COLO668 (cell line): ENCODE results near the gene CCDC124.
"Not testable (repeated sequence)": the region's sequence is repeated elsewhere in the genome, so short reads cannot be mapped to it uniquely, and the experiment has no call there.

Source experiments
- DNase-seq: peaks from one replicate; lab custom pipeline; 2025; ENCODE audit not compliant: unreplicated experiment; lab: John Stamatoyannopoulos, UW

Gene CCDC124, protein sequence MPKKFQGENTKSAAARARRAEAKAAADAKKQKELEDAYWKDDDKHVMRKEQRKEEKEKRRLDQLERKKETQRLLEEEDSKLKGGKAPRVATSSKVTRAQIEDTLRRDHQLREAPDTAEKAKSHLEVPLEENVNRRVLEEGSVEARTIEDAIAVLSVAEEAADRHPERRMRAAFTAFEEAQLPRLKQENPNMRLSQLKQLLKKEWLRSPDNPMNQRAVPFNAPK

DNA sequence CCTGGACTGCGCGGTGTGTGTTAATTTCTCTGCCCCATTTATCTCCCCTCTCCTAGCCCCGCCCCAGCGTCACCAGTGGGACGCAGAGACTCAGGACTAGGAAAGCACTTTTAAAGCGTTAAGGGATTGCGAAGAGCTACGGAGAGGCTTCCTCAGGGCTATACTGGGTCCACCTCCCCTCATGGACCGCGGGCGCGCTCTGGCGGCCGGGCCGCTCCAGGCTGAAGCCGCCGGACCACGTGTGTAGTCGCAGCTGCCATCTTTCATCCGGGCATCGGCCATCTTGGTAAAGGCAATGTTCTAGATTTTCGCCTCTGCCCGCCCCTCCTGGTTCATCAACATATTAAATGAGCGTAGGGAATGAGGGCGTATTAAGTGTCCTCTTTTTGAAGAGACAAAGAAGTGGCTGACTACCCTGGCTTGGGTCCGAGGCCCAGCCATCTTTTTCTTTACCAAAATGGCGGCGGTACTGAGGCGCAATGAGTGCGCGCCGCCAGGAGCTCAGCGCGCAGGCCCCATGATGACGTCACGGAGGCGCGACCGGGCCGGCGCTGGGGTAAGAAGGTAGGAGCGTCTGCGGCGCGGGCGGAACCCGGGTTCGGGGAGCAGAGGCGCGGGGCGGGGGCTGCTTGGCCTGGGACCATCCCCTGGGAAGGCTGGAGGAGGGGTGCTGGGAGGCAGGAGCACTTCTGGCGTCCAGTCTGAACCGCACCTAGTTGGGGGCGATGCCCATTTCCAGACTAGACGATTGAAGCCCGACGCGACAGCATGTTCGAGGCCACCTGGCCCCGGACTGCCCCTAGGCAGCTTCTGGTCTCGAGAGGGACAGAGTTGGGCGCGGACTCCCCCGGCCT is at the start of gene CCDC124:
Gene CCDC124 (plus strand): TSS at position 531 of the 854 bp plus-strand sequence. CDS start 3,406 bp downstream, outside the sequence.
- peak; percentile 93 for DNase-seq

DNA sequence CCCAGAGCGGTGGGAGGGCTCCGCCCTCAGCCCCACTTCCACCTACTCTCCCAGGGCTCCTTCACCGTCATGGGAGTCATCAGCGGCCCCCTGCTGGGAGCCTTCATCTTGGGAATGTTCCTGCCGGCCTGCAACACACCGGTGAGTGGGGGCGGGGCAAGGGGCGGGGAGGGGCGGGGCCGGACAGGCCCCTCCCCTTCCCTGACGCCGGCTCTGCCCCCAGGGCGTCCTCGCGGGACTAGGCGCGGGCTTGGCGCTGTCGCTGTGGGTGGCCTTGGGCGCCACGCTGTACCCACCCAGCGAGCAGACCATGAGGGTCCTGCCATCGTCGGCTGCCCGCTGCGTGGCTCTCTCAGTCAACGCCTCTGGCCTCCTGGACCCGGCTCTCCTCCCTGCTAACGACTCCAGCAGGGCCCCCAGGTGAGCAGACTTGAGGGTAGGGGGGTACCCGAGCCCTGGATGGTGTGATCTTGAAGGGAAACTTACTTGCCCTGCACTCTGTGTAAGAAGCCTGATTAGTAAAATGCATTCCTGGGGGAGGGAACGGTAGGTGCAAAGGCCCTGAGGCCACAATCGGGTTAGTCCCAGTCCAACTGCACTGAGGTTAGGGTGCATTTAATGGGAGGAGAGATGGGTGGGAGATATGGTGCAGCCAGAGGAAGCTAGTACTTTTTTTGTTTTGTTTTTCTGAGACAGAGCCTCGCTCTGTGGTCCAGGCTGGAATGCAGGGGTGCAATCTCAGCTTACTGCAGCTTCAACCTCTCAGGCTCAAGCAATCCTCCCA is 49.0 kb upstream of the CCDC124 start:
- no peak for DNase-seq

DNA sequence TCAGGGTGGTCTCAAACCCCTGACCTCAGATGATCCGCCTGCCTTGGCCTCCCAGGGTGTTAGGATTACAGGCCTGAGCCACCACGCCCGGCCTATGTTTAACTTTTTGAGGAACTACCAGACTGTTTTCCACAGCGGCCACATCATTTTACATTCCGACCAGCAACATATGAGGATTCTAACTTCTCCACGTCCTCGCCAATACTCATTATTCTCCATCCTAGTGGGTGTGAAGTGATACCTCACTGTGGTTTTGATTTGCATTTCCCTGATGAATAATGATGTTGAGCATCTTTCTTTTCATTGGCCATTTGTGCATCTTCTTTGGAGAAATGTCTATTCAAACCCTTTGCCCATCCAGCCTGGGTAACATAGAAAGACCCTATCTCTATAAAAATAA is 46.3 kb upstream of the CCDC124 start:
- DNase-seq = no peak

- not testable (repeated sequence) for DNase-seq
Observed at GRCh38 chr19:17887221-17887620, 45.6 kb upstream of the CCDC124 start.

GRCh38 chr19:17888260-17888659 is 44.6 kb upstream of the CCDC124 start:
- DNase-seq = no peak

GRCh38 chr19:17889609-17890214 is 43.1 kb upstream of the CCDC124 start:
- no peak for DNase-seq

DNA sequence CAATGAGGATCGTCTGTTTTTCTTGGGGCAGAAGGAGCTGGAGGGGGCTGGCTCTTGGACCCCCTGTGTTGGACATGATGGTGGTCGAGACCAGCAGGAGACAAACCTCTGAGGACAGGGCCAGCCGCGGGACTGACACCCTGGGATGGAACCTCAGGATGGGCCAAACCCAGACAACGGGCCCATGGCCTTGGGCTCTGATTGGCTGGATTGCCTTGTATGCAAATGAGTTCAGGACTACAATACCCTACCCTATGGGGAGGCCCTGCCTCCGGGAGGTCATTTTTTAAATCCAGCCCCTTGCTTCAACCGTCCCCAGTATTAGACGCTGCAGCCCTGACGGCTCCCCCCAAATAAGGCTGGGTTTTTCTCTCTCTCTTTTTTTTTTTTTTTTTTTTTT is 39.0 kb upstream of the CCDC124 start:
- DNase-seq = no peak

DNA sequence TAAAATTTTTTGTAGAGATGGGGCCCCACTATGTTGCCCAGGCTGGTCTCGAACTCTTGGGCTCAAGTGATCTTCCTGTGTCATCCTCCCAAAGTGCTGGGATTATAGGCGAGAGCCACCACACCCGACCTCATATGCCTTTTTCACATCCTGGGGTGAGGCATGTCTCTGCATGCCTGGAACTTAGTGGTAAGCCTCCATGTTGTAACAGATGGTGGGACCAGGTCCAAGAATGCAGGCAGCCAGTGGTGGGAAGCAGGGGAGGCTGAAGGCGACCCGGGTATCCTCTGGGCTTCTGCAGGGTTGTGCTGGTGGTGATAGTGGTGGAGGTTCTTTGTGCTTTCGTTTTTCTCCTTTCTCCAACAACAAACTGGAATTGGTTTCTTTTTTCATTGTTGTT is 30.1 kb upstream of the CCDC124 start:
- DNase-seq = no peak

DNA sequence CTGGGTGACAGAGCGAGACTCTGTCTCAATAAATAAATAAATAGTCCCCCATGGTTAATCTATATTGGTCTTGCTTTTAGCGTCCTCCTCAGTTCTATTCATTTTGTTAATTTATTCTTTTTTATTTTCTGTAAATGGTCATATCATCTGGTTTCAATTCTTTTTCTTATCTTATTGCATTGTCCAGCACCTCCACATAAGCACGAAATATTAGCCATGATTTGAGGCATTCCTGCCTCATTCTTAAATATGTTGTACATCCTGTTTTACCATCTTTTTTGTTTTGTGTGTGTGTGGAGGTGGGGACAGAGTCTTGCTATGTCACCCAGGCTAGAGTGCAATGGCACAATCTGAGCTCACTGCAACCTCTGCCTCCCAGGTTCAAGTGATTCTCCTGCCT is 24.6 kb upstream of the CCDC124 start:
- no peak for DNase-seq

DNA sequence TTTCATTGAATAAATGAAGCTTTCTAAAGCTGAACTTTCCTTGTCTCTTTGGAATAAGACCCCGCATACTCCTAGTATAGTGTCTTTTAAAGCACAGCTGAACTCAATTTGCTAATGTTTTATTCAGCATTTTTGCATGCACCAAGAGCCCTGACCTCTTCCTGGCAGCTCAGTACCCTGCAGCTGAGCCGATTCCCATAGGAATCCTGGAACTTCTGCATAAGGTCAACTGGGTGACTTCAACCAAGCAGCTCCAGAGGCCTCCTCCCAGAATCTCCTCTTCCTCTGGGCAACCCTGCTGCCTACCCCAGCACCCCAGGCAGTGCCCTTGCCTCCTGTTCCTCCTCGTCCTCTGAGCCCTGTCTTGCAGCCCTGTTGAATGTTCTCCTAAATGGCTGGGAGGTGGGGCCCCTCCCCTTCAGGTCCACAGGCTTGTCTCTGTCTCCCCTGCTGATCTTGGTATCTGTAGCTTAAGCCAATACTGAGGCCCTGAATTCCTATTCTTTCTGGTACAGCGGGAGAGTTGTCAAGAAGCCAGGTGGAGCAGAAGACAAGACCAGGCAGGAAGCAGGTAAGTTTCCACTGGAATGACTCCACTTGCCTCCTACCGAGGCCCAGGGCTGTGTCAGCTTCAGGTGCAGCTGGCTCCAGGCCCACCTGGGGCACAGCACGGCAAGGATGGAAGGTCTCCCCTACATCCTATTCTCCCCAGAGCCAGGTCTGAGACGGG is 23.6 kb upstream of the CCDC124 start:
- DNase-seq = no peak

DNA sequence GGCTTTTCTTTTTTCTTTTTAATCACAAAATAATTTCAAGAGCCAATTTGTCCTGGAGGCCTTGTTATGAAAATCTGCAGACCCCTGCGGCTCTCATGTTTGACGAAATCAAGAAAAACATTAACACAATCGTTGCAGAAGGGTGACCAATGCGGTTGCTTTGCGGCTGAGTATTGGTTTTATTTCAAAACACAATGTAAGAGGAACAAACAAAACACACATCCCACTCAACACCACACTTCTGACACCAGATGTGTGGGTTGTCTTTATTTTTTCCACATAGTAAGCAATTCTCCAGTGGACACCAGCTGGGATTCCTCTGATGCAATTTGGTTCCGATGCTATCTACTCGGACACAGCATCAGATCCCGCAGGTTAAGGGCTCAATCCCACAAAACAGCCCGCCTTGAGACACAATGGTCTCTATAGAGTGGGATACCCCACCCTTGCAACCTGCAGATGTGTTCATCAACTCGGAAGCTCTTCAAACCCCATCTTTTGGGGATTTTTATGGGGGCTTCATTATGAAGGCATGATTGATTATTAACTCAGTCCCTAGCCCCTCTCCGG is 21.9 kb upstream of the CCDC124 start:
- no peak for DNase-seq

DNA sequence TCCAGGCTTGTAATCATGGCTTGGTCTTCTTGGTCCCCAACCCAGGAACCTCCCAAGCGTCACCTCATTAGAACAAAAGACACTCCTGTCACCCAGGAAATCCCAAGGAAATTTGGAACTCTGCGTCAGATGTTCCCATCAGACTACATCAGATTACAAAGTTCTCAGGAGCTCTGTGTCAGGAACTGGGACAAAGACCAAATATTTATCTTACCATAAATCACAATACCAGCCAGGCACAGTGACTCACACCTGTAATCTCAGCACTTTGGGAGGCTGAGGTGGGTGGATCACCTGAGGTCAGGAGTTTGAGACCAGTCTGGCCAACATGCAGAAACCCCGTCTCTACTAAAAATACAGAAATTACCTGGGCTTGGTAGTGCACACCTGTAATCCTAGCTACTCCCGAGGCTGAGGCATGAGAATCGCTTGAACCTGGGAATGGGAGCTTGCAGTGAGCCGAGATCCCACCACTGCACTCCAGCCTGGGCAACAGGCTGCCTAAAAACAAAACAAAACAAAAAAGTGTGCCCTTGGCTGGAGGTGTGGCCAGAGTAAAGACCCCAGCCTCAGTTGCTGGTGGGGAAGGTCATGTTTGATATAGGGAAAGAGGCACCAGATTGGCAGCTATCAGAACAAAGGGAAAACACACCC is 16.7 kb upstream of the CCDC124 start:
- DNase-seq = peak; percentile 19

GRCh38 chr19:17918151-17918550 is 14.7 kb upstream of the CCDC124 start:
- DNase-seq = not testable (repeated sequence)

DNA sequence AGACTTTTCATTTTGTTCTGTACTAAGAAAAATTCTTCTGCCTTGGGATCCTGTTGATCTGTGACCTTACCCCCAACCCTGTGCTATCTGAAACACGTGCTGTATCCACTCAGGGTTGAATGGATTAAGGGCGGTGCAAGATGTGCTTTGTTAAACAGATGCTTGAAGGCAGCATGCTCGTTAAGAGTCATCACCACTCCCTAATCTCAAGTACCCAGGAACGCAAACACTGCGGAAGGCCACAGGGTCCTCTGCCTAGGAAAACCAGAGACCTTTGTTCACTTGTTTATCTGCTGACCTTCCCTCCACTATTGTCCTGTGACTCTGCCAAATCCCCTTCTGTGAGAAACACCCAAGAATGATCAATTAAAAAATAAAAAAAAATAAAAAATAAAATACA is 13.7 kb upstream of the CCDC124 start:
- DNase-seq = peak; percentile 8

GRCh38 chr19:17920527-17920926 is 12.3 kb upstream of the CCDC124 start:
- no peak for DNase-seq

DNA sequence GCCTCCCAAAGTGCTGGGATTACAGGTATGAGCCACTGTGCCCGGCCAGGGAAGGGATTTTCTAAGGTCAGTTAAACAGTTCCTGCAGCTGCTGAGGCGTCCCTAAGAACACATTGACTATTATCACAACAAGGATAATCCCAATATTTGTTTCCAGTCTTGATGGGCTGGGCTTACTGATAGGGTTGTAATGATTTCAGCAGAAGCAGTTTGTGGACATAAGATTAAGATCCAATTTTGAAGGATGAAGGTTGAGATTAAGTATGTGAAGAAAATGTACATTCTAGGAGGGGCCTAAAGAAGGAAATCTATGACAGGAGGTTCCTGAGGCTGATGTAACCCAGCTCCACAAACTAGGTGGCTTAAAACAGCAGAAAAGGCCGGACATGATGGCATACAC is 10.7 kb upstream of the CCDC124 start:
- no peak for DNase-seq

DNA sequence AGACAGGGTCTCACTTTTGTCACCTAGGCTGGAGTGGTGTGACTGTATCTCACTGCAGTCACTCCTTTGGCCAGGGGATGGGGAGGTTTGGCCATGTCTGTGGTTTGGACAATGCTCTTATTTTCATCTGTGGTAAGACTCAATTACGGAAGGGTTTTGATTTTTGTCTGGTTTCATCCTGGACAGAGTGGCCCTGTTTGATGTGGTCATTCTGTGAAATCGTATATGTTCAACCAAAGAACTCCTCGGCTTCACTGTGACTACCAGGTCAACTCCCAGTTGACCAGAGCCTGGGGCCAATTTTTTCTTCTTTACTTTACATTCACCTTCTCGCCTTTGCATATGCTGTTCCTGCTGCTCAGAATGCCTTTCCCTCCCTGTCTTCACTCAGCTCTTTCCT is 6.8 kb upstream of the CCDC124 start:
- no peak for DNase-seq

GRCh38 chr19:17929056-17929455 is 3.8 kb upstream of the CCDC124 start:
- no peak for DNase-seq

- no peak for DNase-seq
Observed at GRCh38 chr19:17931532-17932191, 1.2 kb upstream of the CCDC124 start.
